Activated naive CD8-positive, alpha-beta T cell treated with anti-CD3 and anti-CD28 coated beads for 36 hours (primary cell): ENCODE data around the gene BBS7. TPM values are rescaled to one million over a fixed set of nuclear protein-coding genes. Genes with fewer than 3 reads are reported as not detected.

Source experiments
- DNase-seq: peaks from one replicate; pipeline ENCODE4 v3.0.0; 2021
- H3K27ac Mint-ChIP-seq: one replicate; pipeline ENCODE4 v1.8.0; 2022; ENCODE audit warnings: mild to moderate bottlenecking, moderate library complexity, mixed read lengths
- H3K27me3 Mint-ChIP-seq: one replicate; pipeline ENCODE4 v1.8.0; 2022; ENCODE audit warnings: mild to moderate bottlenecking, mixed read lengths
- H3K36me3 Mint-ChIP-seq: one replicate; pipeline ENCODE4 v1.8.0; 2021; ENCODE audit warnings: mild to moderate bottlenecking, mixed read lengths
- H3K4me1 Mint-ChIP-seq: one replicate; pipeline ENCODE4 v1.8.0; 2021; ENCODE audit warnings: mixed read lengths
- H3K4me3 Mint-ChIP-seq: one replicate; pipeline ENCODE4 v1.8.0; 2022; ENCODE audit warnings: mild to moderate bottlenecking, moderate library complexity, mixed read lengths
- H3K9me3 Mint-ChIP-seq: one replicate; pipeline ENCODE4 v1.8.0; 2022; ENCODE audit warnings: mixed read lengths
- total RNA-seq, 2 experiments: library from RNA; stranded (reverse); gene quantifications; one replicate each; pipeline ENCODE4 v1.2.3, GENCODE V29; 2021

BBS7 gene
- 10 to 100 TPM; 22.7 to 23.9 TPM for total RNA-seq

- H3K4me1 Mint-ChIP-seq = peaks cover 20% of the 10 kb centered on the region
These were observed at the start of gene BBS7 for GRCh38 chr4:121869841-121870822. Gene BBS7 (minus strand): TSS chr4:121870474. CDS start chr4:121870313, 161 bp downstream.

DNA sequence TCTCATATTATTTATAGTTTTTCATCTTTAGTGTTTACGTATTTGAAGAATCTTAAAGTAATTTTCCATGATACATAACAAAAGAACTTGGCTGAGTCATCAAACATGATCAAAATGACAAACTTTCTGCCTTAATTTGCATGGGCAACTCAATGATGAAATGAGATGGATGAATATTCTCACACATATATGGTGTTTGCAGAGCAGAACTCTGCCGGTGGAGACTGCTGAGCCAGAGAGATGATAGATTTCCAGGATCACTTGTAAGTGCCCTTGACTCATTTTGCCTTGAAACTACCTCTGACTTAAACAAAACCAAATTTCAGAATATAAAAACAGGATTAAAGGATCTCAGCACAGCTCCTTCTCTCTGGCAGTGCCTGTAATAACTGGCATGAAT, 43.4 kb upstream of the BBS7 start:
- peaks cover 3% of the 10 kb centered on the region for H3K27me3 Mint-ChIP-seq

More at GRCh38 chr4:121869841-121870822, at the start of gene BBS7:
- Mint-ChIP-seq H3K9me3 (peaks cover 2% of the 10 kb centered on the region), H3K4me3 (peak within 1 kb of the TSS; percentile 96), H3K36me3 (peaks cover 18% of the 10 kb centered on the region), H3K27ac (peak within 1 kb of the TSS; percentile 88), H3K27me3 (peaks cover 17% of the 10 kb centered on the region)
- DNase-seq = peak; percentile 96

GRCh38 chr4:121908346-121908745, 38.1 kb upstream of the BBS7 start:
- Mint-ChIP-seq H3K36me3 (no peaks in the 10 kb centered on the region), H3K4me1 (no peaks in the 10 kb centered on the region), H3K27me3 (peaks cover 19% of the 10 kb centered on the region)

More for the DNA sequence above, 43.4 kb upstream of the BBS7 start:
- no peaks in the 10 kb centered on the region for H3K9me3 Mint-ChIP-seq
- H3K36me3 Mint-ChIP-seq = no peaks in the 10 kb centered on the region
- H3K27ac Mint-ChIP-seq = no peak overlapping the region
- no peaks in the 10 kb centered on the region for H3K4me1 Mint-ChIP-seq
- H3K4me3 Mint-ChIP-seq = no peak overlapping the region
- DNase-seq = no peak

GRCh38 chr4:121900132-121900983, 30.1 kb upstream of the BBS7 start:
- Mint-ChIP-seq H3K27ac (no peak overlapping the region), H3K4me3 (no peak overlapping the region), H3K4me1 (peaks cover 2% of the 10 kb centered on the region), H3K27me3 (peaks cover 14% of the 10 kb centered on the region), H3K9me3 (peaks cover 3% of the 10 kb centered on the region), H3K36me3 (peaks cover 3% of the 10 kb centered on the region)
- DNase-seq = peak; percentile 46

More at GRCh38 chr4:121908346-121908745, 38.1 kb upstream of the BBS7 start:
- DNase-seq = no peak
- H3K9me3 Mint-ChIP-seq = no peaks in the 10 kb centered on the region
- H3K27ac Mint-ChIP-seq = no peak overlapping the region
- no peak overlapping the region for H3K4me3 Mint-ChIP-seq

DNA sequence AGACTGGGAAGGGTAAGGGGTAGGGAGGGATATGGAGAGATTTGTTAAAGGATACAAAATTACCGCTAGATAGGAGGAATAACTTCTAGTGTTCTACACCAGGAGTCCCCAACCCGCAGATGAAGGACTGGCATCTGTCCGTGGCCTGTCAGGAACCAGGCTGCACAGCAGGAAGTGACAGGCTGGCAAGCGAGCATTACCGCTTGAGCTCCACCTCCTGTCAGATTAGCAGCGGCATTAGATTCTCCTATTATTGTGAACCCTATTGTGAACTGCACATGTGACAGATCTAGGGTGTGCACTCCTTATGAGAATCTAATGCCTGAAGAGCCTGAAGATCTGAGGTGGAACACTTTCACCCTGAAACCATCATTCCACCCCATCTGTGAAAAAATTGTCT, 27.9 kb upstream of the BBS7 start:
- Mint-ChIP-seq H3K4me1 (peaks cover 2% of the 10 kb centered on the region), H3K9me3 (peaks cover 3% of the 10 kb centered on the region), H3K4me3 (no peak overlapping the region), H3K36me3 (peaks cover 3% of the 10 kb centered on the region), H3K27me3 (peaks cover 6% of the 10 kb centered on the region), H3K27ac (no peak overlapping the region)
- DNase-seq = peak; percentile 19

DNA sequence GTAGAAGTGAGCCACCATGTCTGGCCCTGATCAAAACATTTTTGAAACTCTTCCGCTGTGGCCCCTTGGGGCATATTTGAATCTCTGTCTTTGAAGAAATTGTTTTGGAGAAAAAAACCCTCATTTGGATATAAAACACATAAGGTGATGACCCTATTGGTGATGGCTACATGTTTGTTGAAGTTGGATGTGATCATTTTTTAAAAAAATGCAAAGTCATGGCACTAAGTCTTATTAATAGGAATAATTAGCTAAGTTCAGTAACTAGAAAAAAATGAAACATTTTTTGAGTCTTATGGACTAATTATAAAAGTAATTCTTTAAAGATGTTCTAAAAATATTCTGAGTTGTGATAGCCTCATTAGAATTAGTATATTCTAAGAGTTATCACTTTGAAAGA, 17.9 kb upstream of the BBS7 start:
- H3K27ac Mint-ChIP-seq = no peak overlapping the region
- H3K9me3 Mint-ChIP-seq = no peaks in the 10 kb centered on the region
- no peak for DNase-seq
- peaks cover 27% of the 10 kb centered on the region for H3K27me3 Mint-ChIP-seq
- no peaks in the 10 kb centered on the region for H3K36me3 Mint-ChIP-seq
- no peak overlapping the region for H3K4me3 Mint-ChIP-seq
- H3K4me1 Mint-ChIP-seq = peaks cover 5% of the 10 kb centered on the region

GRCh38 chr4:121885115-121885514, 14.8 kb upstream of the BBS7 start:
- no peaks in the 10 kb centered on the region for H3K36me3 Mint-ChIP-seq
- no peaks in the 10 kb centered on the region for H3K9me3 Mint-ChIP-seq
- H3K27me3 Mint-ChIP-seq = peaks cover 45% of the 10 kb centered on the region
- no peak overlapping the region for H3K4me3 Mint-ChIP-seq
- peaks cover 5% of the 10 kb centered on the region for H3K4me1 Mint-ChIP-seq
- DNase-seq = no peak
- H3K27ac Mint-ChIP-seq = no peak overlapping the region

- H3K27me3 Mint-ChIP-seq = peaks cover 46% of the 10 kb centered on the region
- no peak overlapping the region for H3K27ac Mint-ChIP-seq
- DNase-seq = no peak
- no peak overlapping the region for H3K4me3 Mint-ChIP-seq
- H3K4me1 Mint-ChIP-seq = peaks cover 5% of the 10 kb centered on the region
- H3K36me3 Mint-ChIP-seq = no peaks in the 10 kb centered on the region
- no peaks in the 10 kb centered on the region for H3K9me3 Mint-ChIP-seq
These were observed 10.9 kb upstream of the BBS7 start for GRCh38 chr4:121881158-121881557.

- Mint-ChIP-seq H3K9me3 (no peaks in the 10 kb centered on the region), H3K27me3 (peaks cover 46% of the 10 kb centered on the region), H3K4me1 (no peaks in the 10 kb centered on the region), H3K36me3 (no peaks in the 10 kb centered on the region), H3K27ac (no peak overlapping the region), H3K4me3 (no peak overlapping the region)
- no peak for DNase-seq
These were observed 8.9 kb upstream of the BBS7 start for GRCh38 chr4:121879135-121879534.

GRCh38 chr4:121877041-121877773, 6.9 kb upstream of the BBS7 start:
- Mint-ChIP-seq H3K27me3 (peaks cover 53% of the 10 kb centered on the region), H3K4me3 (no peak overlapping the region), H3K36me3 (no peaks in the 10 kb centered on the region), H3K27ac (no peak overlapping the region), H3K9me3 (no peaks in the 10 kb centered on the region), H3K4me1 (peaks cover 5% of the 10 kb centered on the region)
- no peak for DNase-seq

- Mint-ChIP-seq H3K4me1 (peaks cover 6% of the 10 kb centered on the region), H3K27me3 (peaks cover 44% of the 10 kb centered on the region), H3K27ac (no peak overlapping the region)
These were observed 5.8 kb upstream of the BBS7 start for GRCh38 chr4:121876070-121876469.

DNA sequence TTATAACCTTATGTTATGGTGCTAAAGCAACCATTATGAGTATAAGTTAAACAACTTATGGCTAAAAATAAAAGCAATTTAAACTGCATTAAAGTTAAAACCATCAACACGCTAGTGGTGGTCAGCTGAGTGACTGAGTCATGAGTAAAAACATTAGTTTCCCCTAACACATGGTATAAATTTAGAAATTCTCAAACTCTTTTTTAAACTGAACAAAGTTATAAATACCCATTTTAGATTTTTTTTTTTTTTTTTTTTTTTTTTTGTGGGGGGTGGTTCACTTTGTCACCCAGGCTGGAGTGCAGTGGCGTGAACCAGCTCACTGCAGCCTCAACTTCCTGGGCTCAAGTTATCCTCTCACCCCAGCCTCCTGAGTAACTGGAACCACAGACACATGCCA, 5.4 kb upstream of the BBS7 start:
- Mint-ChIP-seq H3K36me3 (no peaks in the 10 kb centered on the region), H3K27me3 (peaks cover 42% of the 10 kb centered on the region), H3K27ac (no peak overlapping the region), H3K4me3 (no peak overlapping the region), H3K9me3 (no peaks in the 10 kb centered on the region), H3K4me1 (peaks cover 10% of the 10 kb centered on the region)
- DNase-seq = no peak

More at GRCh38 chr4:121876070-121876469, 5.8 kb upstream of the BBS7 start:
- Mint-ChIP-seq H3K4me3 (no peak overlapping the region), H3K36me3 (no peaks in the 10 kb centered on the region), H3K9me3 (no peaks in the 10 kb centered on the region)
- DNase-seq = no peak

- Mint-ChIP-seq H3K27me3 (peaks cover 29% of the 10 kb centered on the region), H3K9me3 (no peaks in the 10 kb centered on the region), H3K36me3 (no peaks in the 10 kb centered on the region), H3K4me3 (no peak overlapping the region), H3K4me1 (peaks cover 14% of the 10 kb centered on the region), H3K27ac (no peak overlapping the region)
- no peak for DNase-seq
These were observed 3.3 kb upstream of the BBS7 start for GRCh38 chr4:121873604-121874003.

DNA sequence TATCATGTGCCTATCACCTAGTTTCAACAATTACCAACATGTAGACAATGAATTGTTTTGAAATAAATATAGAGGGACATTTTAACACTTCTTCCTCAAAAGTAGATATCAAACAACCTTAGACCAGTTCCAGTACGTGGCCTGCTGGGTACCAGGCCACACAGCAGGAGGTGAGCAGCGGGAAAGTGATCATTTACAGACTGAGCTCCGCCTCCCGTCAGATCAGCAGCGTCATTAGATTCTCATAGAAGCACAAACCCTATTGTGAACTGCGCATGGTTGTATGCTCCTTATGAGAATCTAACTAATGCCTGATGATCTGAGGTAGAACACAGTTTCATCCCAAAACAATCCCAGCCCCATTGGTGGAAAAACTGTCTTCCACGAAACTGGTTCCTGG, 6.5 kb downstream of the BBS7 start:
- no peak for DNase-seq
- peaks cover 26% of the 10 kb centered on the region for H3K4me1 Mint-ChIP-seq
- H3K9me3 Mint-ChIP-seq = peaks cover 2% of the 10 kb centered on the region
- no peaks in the 10 kb centered on the region for H3K27me3 Mint-ChIP-seq
- peak overlapping the region; percentile 49 for H3K27ac Mint-ChIP-seq
- peaks cover 22% of the 10 kb centered on the region for H3K36me3 Mint-ChIP-seq
- H3K4me3 Mint-ChIP-seq = no peak overlapping the region
